ENCODE measurements around the gene NXPH3. TPM values are rescaled to one million over a fixed set of nuclear protein-coding genes. Genes with fewer than 3 reads are reported as not detected.
A peak's percentile ranks its signal among the peaks of the same experiment; 100 is the strongest.

Gene NXPH3
- total and polyA plus RNA-seq, 9 of the 15 experiments (the other 6 are each of a cell fraction or from before 2014, with no cell fraction given): 0.04 to 0.27 (median 0.07) TPM; not detected in 2

- no peak overlapping the region for H3K27ac ChIP-seq (ENCODE audit: extremely low read depth, low read depth, low read length)
- no peaks in the 10 kb centered on the region; the same call in 1 of the 2 replicates for H4K20me1 ChIP-seq (replicated peaks; ENCODE audit: control insufficient read depth, insufficient read depth, low read length)
- POLR2A ChIA-PET: interaction anchor here (0.7 kb wide), 1 partner anchor 207 kb away, joined by 3 read pairs; no protein-coding TSS in a partner anchor
- H3K36me3 ChIP-seq (ENCODE audit: control insufficient read depth, insufficient read depth, low read length): no peaks in the 10 kb centered on the region
- in situ Hi-C loops (cut with MboI): no loop called here
- no peak overlapping the region for H3K4me3 ChIP-seq
- H3K4me2 ChIP-seq (ENCODE audit: insufficient read depth, low read length): no peak overlapping the region
- no peak for TF ChIP-seq BCLAF1 (IDR thresholded peaks at IDR 0.05; ENCODE audit: borderline replicate concordance in 1 of 2, control insufficient read depth in 1 of 2, low read depth in 2 of 2, low read length in 1 of 2)
- TF ChIP-seq MITF (IDR thresholded peaks at IDR 0.05): no peak
- TF ChIP-seq ESRRA (IDR thresholded peaks at IDR 0.05; ENCODE audit: borderline replicate concordance, low read depth): no peak
- no peak for TF ChIP-seq WHSC1 (IDR thresholded peaks at IDR 0.05; ENCODE audit: low read length)
- TF ChIP-seq PHB2 (IDR thresholded peaks at IDR 0.05; ENCODE audit: low read depth): no peak
- no peak for TF ChIP-seq MBD1 (CRISPR knock-in tag; IDR thresholded peaks at IDR 0.05)
- no peak for TF ChIP-seq TFAM (CRISPR knock-in tag; conservative IDR thresholded peaks at IDR 0.05)
- TF ChIP-seq TAF1 (IDR thresholded peaks at IDR 0.05; ENCODE audit: control insufficient read depth, extremely low read depth, insufficient read depth, low read length, severe bottlenecking): no peak
- TF ChIP-seq NR0B1 (IDR thresholded peaks at IDR 0.05; ENCODE audit: partially characterized antibody): no peak
- no peaks in the 10 kb centered on the region for H3K79me2 ChIP-seq (ENCODE audit: control insufficient read depth, insufficient read depth, low read length)
- H3K4me1 ChIP-seq (replicated peaks in 1 of 2; ENCODE audit: control insufficient read depth in 2 of 2, insufficient read depth in 2 of 2, low read length in 2 of 2): peaks cover 0 to 4% of the 10 kb centered on the region in 2 experiments; a peak in 1 of 5 replicates
- H3K9me1 ChIP-seq (ENCODE audit: control insufficient read depth, insufficient read depth, low read length): no peaks in the 10 kb centered on the region
- BruUV-seq (replicated peaks): no TSS peak
- WGBS (ENCODE audit: insufficient coverage, low coverage, missing lambda C conversion rate): 11% methylated on average over 7 of the region's 8 CpGs
- no peak overlapping the region for H3K9ac ChIP-seq (ENCODE audit: insufficient read depth in 1 of 2, low read depth in 2 of 2, low read length in 2 of 2)
- DNase-seq (ENCODE audit: extremely low read depth in 1 of 4, low spot score in 3 of 4) (peak in 1 of 4 experiments; percentile 6), FAIRE-seq (no peak), ATAC-seq (no peak)
- no peak overlapping the region for H2AFZ ChIP-seq (ENCODE audit: low read depth, low read length)
- CTCF ChIA-PET (ENCODE audit: low intra/inter-chr PET ratio): no interaction called here
- H3K27me3 ChIP-seq (ENCODE audit: control insufficient read depth in 2 of 2, insufficient read depth in 2 of 2, low read length in 2 of 2): peaks cover 2 to 18% of the 10 kb centered on the region in 2 experiments; a peak in 3 of 5 replicates
- no peaks in the 10 kb centered on the region for H3K9me3 ChIP-seq (replicated peaks; ENCODE audit: control insufficient read depth, insufficient read depth, low read depth, low read length)
- intact Hi-C loops (cut with micrococcal nuclease): no loop called here
Observed at GRCh38 chr17:49545007-49545660, 30.5 kb upstream of the NXPH3 start.

All from K562 (cell line).